HG03469 (cell line): Measurements from ENCODE around the gene MLF2.
"Not testable (repeated sequence)": the region's sequence is repeated elsewhere in the genome, so short reads cannot be mapped to it uniquely, and the experiment has no call there.

ENCODE experiments used
- ATAC-seq: cut with Tn5 transposase; IDR thresholded peaks from one replicate; pipeline ENCODE4 v1.9.1; 2021; ENCODE audit warnings: mild to moderate bottlenecking, moderate library complexity, moderate number of reproducible peaks; ENCODE audit not compliant: unreplicated experiment

MLF2 gene

GRCh38 chr12:6765634-6766581 lies 13.0 kb upstream of the MLF2 start, which contains the start of gene PTMS:
Gene PTMS (plus strand): TSS chr12:6766363. CDS start chr12:6766706, 343 bp downstream.
- no peak for ATAC-seq

DNA sequence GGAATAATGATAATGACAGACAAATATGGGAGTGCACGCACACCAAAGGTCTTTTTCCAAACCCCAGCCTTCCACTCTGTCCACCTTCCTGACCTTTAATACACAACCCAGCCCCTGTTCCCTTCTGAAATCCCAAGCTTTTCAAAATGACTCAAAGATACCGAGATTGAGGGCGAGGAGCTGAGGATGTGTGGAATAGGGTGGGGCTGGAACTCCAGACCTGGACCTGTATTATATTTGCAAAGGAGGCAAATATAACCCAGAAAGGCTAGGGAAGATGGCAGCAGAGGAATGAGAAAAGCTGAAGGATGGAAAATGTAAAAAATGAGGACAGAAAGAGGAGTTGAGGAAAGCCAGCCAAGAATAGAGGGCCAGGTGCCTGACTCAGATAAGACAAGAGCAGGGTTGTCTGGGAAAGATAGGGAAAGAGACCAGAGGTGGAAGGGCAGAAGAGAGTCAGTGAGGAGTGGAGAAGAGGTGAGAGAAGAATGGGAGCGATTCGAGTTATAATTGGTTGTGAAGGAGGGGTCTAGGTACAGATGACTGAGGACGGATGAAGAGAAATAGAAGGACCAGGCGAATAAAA lies 12.2 kb upstream of the MLF2 start:
- ATAC-seq, result no peak

DNA sequence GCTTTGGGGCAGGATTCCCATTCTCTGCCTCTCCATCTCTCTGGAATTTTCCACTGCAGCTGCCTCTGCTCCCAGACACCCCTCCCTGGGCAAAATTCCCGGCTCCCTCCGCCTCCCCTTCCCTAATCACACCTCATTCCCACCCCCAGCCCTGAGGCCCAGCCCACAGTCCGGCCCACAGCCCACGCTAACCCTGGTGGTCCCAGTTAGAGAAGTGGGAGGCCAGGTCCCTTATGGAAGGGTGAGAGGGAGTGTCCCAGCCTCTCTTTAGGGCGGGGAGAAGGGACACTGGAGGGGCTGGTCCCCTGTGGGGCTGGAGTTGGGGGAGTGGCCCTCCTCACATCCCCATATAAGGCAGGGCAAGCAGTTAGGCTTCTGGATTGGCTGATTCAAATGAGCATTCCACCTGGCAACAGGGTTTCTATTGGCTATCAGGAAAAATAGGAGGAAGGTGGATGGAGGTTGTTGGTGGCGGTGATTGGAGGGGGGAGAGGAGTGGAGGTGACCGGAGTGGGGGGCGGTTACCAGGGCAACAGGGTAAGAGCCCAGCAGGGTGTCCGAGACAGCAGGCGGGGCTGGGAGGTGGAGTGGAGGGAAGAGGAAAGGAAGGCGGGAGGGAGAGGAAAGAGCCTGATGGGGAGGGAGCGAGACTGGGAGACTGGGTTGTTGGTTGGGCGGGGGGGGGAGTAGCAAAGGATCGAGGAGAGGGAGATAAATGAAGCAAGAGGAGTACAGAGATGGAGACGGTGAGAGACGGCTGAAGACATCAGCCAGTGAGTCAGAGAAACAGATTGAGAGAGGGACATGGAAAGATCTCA lies 11.3 kb upstream of the MLF2 start:
- peak; percentile 72 for ATAC-seq

DNA sequence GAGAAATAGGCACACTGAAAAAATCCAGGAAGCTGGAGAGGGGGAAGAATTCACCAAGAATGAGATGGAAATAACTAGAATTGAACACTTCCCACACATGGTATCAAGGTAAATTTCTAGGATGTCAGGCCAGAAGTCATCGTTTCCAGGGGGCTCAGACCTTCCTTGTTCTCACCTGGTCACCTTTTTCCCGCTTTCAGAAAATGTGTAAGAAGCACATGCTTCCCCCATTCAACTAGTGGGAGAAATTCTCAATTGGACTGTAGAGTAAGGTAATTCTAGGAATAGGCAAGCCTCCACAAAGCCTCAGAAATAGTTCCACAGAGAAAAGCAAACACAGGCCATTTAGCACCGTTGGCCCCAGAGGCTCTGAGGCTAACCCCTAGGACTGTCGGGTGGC lies 10.4 kb upstream of the MLF2 start:
- ATAC-seq, result no peak

DNA sequence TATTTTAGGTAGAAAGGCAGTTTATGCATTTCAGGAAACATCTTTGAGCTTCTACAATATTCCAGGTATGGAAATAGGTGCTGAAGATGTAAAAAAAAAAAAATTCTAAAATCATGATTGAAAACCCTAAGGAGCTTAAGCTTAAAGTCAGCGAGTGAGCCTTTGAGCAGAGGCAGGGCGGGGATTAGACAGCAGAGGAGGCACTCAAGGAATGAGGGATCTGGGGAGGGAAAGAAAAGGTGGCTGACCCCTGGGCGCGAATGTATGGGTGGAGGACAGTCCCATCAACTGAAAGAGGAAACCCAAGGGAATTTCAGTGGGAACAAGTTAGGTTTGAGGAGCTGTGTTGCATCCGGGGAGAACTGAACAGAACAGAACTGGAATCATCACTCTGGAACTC lies 6.8 kb upstream of the MLF2 start:
- ATAC-seq, result no peak

DNA sequence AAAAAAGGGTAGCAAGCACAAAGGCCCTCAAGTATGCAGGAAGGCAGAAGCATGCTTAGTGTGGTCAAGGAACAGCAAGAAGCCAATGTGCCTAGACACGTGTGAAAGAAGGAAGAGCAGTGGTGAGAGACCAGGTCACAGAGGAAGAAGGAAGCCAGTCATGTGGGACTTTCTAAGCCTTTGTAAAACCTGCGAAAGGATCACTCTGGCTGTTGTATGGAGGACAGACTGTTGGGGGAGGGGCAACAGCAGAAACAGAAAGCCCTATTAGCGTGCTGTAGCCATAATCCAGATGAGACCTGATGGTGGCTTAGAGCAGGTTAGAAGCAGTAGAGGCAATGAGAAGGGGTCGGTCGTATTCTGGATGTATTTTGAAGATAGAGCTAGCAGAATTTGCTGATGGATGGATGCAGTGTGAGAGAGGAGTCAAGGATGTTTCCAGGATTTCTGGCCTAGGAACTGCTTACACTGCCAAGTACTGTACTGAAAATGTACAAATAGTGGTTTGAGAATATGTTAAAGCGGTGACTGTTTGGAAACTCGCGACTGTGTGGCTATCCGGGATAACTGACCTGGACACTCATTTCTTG lies 5.7 kb upstream of the MLF2 start:
- ATAC-seq, result no peak

- ATAC-seq, result no peak
Measured at GRCh38 chr12:6757028-6757690, 4.2 kb upstream of the MLF2 start.

DNA sequence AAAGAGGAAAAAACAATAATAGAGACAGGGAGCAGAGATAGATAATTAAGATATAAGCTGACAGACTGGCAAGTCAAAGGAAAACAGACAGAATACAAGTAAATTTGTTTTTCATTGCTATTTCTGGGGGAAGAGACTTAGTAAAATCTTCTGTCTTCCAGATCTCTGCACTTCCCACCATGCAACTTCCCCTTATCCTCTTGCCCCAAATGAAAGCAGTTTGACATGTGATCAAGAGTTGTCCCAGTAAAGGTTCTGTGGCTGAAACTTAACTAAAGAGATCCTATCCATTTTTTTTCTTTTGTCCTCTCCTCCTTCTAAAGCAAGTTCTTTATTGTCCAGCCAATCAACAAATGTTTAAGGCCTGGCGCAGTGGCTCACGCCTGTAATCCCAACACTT lies 1.5 kb upstream of the MLF2 start:
- no peak for ATAC-seq

GRCh38 chr12:6753772-6754356 lies 923 bp upstream of the MLF2 start:
- no peak for ATAC-seq

GRCh38 chr12:6752167-6752920 lies 597 bp downstream of the MLF2 start:
- ATAC-seq, result no peak

DNA sequence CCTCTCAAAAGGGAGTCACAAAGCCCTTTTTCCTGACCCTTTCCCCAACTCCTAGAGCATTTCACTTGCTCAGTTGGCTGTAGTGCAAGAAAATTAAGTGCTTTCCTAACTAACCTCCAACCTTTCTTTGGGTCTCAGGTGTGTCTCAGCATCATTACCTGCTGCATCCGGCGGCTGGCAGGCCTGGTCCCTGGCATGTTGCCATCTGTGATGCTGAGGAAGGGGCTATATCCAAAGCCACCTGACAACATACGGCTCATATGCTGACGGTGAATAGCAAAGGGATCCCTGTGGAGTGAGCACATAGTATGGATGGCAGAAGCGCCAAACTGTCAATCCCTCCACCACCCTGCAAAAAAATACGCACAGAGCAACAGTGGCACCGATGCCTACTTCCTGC lies 1.2 kb downstream of the MLF2 start:
- ATAC-seq, result no peak

GRCh38 chr12:6750506-6750905 lies 2.4 kb downstream of the MLF2 start:
- no peak for ATAC-seq

GRCh38 chr12:6748761-6749160 lies 4.2 kb downstream of the MLF2 start:
- no peak for ATAC-seq

DNA sequence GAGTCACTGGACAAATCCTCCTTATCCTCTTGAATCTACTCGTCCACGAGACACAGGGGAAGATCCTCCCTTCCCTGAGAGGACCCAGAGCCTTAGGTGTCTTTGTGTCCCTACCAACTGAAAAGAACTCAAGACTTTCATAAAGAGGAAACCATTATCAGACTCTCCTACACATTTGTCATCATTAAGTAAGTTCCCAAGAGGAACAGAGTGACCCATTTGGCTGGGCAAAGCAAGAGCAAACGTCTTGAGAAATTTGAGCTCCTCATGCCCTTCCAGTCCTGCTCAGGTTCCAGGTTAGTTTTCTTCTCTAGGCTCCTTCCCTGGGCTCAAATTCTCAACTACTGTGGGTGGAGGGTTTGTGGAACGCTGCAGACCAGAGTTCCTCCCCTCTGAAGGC lies 5.7 kb downstream of the MLF2 start:
- no peak for ATAC-seq

DNA sequence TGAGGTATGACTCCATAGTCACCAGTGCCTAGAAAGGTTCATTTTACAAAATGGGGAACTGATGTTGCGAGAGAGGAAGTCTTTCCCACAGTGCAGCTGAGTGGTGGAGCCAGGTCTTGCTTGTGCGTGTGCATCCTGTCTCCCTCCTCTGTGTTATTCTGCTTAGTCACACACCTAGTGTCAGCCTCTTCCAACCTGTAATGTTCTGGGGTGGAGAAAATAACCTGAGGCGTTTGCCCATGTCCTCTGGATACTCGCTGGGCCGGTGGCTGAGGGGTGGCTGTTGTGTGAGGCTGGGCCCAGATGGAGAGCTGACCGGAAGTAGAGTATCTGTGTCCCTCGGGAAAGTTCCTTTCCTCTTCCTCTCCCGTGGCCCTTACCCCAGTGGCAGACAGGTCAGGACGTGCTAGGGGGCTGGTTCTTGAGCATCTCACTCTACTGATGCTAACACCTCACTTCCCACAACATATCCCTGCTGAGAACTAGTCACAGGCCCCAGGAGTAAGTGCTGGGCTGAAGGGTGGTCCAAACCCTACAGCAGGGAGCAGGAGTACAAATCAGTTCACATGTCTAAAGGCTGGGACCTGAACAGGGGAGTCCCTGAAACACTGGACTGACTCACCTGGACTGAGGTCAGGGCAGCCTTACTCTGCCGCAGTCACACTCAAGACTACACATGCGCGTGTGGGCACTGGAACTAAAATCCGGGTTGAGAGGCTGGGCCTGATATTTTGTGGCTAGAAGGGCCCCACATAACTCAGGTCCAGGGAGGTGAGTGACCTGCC lies 7.0 kb downstream of the MLF2 start:
- no peak for ATAC-seq

DNA sequence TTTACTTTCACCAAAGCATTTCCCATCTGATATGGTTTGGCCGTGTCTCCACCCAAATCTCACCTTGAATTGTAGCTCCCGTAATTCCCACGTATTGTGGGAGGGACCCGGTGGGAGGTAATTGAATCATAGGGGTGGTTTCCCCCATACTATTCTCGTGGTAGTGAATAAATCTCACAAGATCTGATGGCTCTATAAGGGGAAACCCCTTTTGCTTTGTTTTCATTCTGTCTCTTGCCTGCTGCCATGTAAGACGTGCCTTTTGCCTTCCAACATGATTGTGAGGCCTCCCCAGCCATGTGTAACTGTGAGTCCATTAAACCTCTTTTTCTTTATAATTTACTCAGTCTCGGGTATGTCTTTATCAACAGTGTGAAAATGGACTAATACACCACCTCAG lies 9.6 kb downstream of the MLF2 start:
- ATAC-seq, result not testable (repeated sequence)

- no peak for ATAC-seq
Measured at GRCh38 chr12:6742834-6743233, 10.1 kb downstream of the MLF2 start.

DNA sequence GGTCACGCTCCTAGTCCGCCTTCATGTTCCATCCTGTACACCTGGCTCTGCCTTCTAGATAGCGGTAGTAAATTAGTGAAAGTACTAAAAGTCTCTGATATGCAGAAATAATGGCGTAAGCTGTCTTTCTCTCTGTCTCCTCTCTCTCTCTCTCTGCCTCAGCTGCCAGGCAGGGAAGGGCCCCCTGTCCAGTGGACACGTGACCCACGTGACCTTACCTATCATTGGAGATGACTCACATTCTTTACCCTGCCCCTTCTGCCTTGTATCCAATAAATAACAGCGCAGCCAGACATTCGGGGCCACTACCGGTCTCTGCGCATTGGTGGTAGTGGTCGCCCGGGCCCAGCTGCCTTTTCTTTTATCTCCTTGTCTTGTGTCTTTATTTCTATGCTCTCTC lies 10.9 kb downstream of the MLF2 start:
- not testable (repeated sequence) for ATAC-seq

- no peak for ATAC-seq
Measured at GRCh38 chr12:6736754-6737153, 16.2 kb downstream of the MLF2 start.
